CD14-positive monocyte (primary cell): ENCODE data around the gene LDAF1. TPM values are rescaled to one million over a fixed set of nuclear protein-coding genes. Genes with fewer than 3 reads are reported as not detected.

Experiments used
- DNase-seq, 3 donors: peaks; one replicate each; pipeline ENCODE4 v3.0.0-alpha.2; 2011 to 2022
- H2AFZ ChIP-seq: 2 replicates; pipeline ENCODE4 v1.6.0; 2012; ENCODE audit warnings: mild to moderate bottlenecking, low read depth, low read length, inconsistent platforms; ENCODE audit not compliant: insufficient read depth, poor library complexity, severe bottlenecking
- H3K27ac ChIP-seq, 2 donors: 1 replicate in 1 of 2; 2 replicates in 1 of 2; pipeline ENCODE4 v1.5.1; 2012 to 2013; ENCODE audit warnings: low read length in 2 of 2, control low read depth in 1 of 2, inconsistent platforms in 1 of 2, low read depth in 1 of 2, mild to moderate bottlenecking in 1 of 2
- H3K27me3 ChIP-seq, 2 donors: one replicate each; pipeline versions ENCODE4 v1.6.0 to v1.6.1; 2011 to 2013; ENCODE audit warnings: low read length in 2 of 2; ENCODE audit not compliant: control insufficient read depth in 2 of 2, insufficient read depth in 2 of 2
- H3K36me3 ChIP-seq, 2 donors: replicated peaks in 1 of 2; 1 replicate in 1 of 2; 2 replicates in 1 of 2; pipeline versions ENCODE4 v1.5.1 to v1.6.1; 2012 to 2013; ENCODE audit warnings: low read length in 2 of 2, control low read depth in 1 of 2, inconsistent platforms in 1 of 2, mild to moderate bottlenecking in 1 of 2; ENCODE audit not compliant: insufficient read depth in 2 of 2, control insufficient read depth in 1 of 2
- H3K4me1 ChIP-seq, 2 donors: 1 replicate in 1 of 2; 2 replicates in 1 of 2; pipeline versions ENCODE4 v1.5.1 to v1.6.1; 2012 to 2013; ENCODE audit warnings: low read length in 2 of 2, control low read depth in 1 of 2, inconsistent platforms in 1 of 2, mild to moderate bottlenecking in 1 of 2, moderate library complexity in 1 of 2; ENCODE audit not compliant: insufficient read depth in 2 of 2, control insufficient read depth in 1 of 2
- H3K4me2 ChIP-seq: replicated peaks from 2 replicates; pipeline ENCODE3; 2012; ENCODE audit warnings: low read length, moderate library complexity, mild to moderate bottlenecking; ENCODE audit not compliant: poor library complexity, severe bottlenecking; ENCODE audit errors: extremely low read depth
- H3K4me3 ChIP-seq, 3 experiments: fragments of 200-600 bp in 1 of 3; sonication (generic) in 1 of 3; replicated peaks in 1 of 3; 1 replicate in 2 of 3; 2 replicates in 1 of 3; pipeline ENCODE4 v1.5.1; 2011 to 2013; ENCODE audit warnings: low read length in 3 of 3, mild to moderate bottlenecking in 3 of 3, control low read depth in 2 of 3, low read depth in 2 of 3, inconsistent platforms in 1 of 3, moderate library complexity in 1 of 3
- H3K79me2 ChIP-seq: 2 replicates; pipeline ENCODE4 v1.6.0; 2012; ENCODE audit warnings: mild to moderate bottlenecking, control low read depth, inconsistent platforms, low read length, moderate library complexity; ENCODE audit not compliant: insufficient read depth
- H3K9ac ChIP-seq: 2 replicates; pipeline ENCODE4 v1.6.0; 2017; ENCODE audit warnings: low read length, mild to moderate bottlenecking; ENCODE audit not compliant: insufficient read depth, poor library complexity, severe bottlenecking
- H3K9me3 ChIP-seq, 2 donors: replicated peaks in 1 of 2; 1 replicate in 1 of 2; 2 replicates in 1 of 2; pipeline versions ENCODE4 v1.5.1 to v1.6.1; 2012 to 2013; ENCODE audit warnings: low read length in 2 of 2, control low read depth in 1 of 2; ENCODE audit not compliant: control insufficient read depth in 1 of 2, insufficient read depth in 1 of 2
- H4K20me1 ChIP-seq: 2 replicates; pipeline ENCODE4 v1.6.0; 2012; ENCODE audit warnings: mild to moderate bottlenecking, low read length, control low read depth, moderate library complexity; ENCODE audit not compliant: insufficient read depth
- H3K27ac Mint-ChIP-seq, 7 donors: one replicate each; pipeline ENCODE4 v1.8.0; 2020; ENCODE audit warnings: mild to moderate bottlenecking in 7 of 7, mixed read lengths in 7 of 7, moderate library complexity in 6 of 7, inconsistent platforms in 2 of 7
- H3K27me3 Mint-ChIP-seq, 3 donors: one replicate each; pipeline ENCODE4 v1.8.0; 2021 to 2022; ENCODE audit warnings: low read depth in 3 of 3, mild to moderate bottlenecking in 3 of 3, mixed read lengths in 3 of 3, moderate library complexity in 3 of 3, inconsistent platforms in 1 of 3
- H3K36me3 Mint-ChIP-seq, 2 donors: one replicate each; pipeline ENCODE4 v1.8.0; 2020; ENCODE audit warnings: mixed read lengths in 2 of 2, inconsistent platforms in 1 of 2, mild to moderate bottlenecking in 1 of 2
- H3K4me1 Mint-ChIP-seq: one replicate; pipeline ENCODE4 v1.8.0; 2020; ENCODE audit warnings: mild to moderate bottlenecking, mixed read lengths
- H3K4me3 Mint-ChIP-seq, 2 donors: one replicate each; pipeline ENCODE4 v1.8.0; 2020; ENCODE audit warnings: mild to moderate bottlenecking in 2 of 2, mixed read lengths in 2 of 2, moderate library complexity in 1 of 2
- H3K9me3 Mint-ChIP-seq, 7 donors: one replicate each; pipeline ENCODE4 v1.8.0; 2020 to 2022; ENCODE audit warnings: mixed read lengths in 7 of 7, mild to moderate bottlenecking in 6 of 7, moderate library complexity in 6 of 7, inconsistent platforms in 2 of 7
- CTCF ChIP-seq: fragments of 200-600 bp; IDR thresholded peaks from one replicate; pipeline ENCODE4 v1.8.0; 2022; ENCODE audit warnings: antibody characterized with exemption, mild to moderate bottlenecking
- WGBS: methylation state at CpG from one replicate; pipeline ENCODE4 v1.1.5; 2013; ENCODE audit warnings: missing lambda C conversion rate; ENCODE audit not compliant: insufficient coverage; 5-methylcytosine and 5-hydroxymethylcytosine counted together
- intact Hi-C, 2 donors: fragments of 100-400 bp; cut with micrococcal nuclease; formaldehyde crosslinking; loops; one replicate each; pipeline versions ENCODE4 v1.15.0 to v1.15.1; 2023
- polyA plus RNA-seq, 3 donors: library from polyadenylated mRNA; depleted of rRNA in 1 of 3; unstranded in 2 of 3; stranded (reverse) in 1 of 3; fragments of 300-500 nt in 2 of 3; fragments of >200 nt in 1 of 3; fragmentation: Illumina TruSeq in 2 of 3; gene quantifications; 1 replicate in 2 of 3; 2 replicates in 1 of 3; pipeline ENCODE4 v1.2.3, GENCODE V29; 2012 to 2021

LDAF1 gene
- polyA plus RNA-seq, 3 donors = 10.1 to 24.3 (median 17.9) TPM

GRCh38 chr16:21172650-21173049 lies 14.2 kb downstream of the LDAF1 start:
- peaks cover 24 to 71% of the 10 kb centered on the region in 2 donors for H3K36me3 ChIP-seq
- H3K9me3 Mint-ChIP-seq = no peaks in the 10 kb centered on the region
- H3K4me1 ChIP-seq = no peaks in the 10 kb centered on the region
- no peak overlapping the region for H3K4me2 ChIP-seq
- H4K20me1 ChIP-seq = no peaks in the 10 kb centered on the region
- intact Hi-C loops = no loop called here
- H3K4me1 Mint-ChIP-seq = no peaks in the 10 kb centered on the region
- TF ChIP-seq CTCF = no peak
- H3K79me2 ChIP-seq = no peaks in the 10 kb centered on the region
- no peak overlapping the region for H3K4me3 ChIP-seq
- peaks cover 0 to under 1% (median under 1%) of the 10 kb centered on the region in 3 donors for H3K27me3 Mint-ChIP-seq
- no peak overlapping the region for H3K9ac ChIP-seq
- H3K27ac ChIP-seq = no peak overlapping the region
- no peak overlapping the region for H3K27ac Mint-ChIP-seq
- H3K9me3 ChIP-seq = no peaks in the 10 kb centered on the region
- DNase-seq = no peak
- no peaks in the 10 kb centered on the region for H3K27me3 ChIP-seq
- no peak overlapping the region for H2AFZ ChIP-seq
- 100% methylated on average over 3 of the region's 3 CpGs for WGBS
- no peak overlapping the region for H3K4me3 Mint-ChIP-seq
- peaks cover 54 to 63% of the 10 kb centered on the region in 2 donors for H3K36me3 Mint-ChIP-seq

GRCh38 chr16:21175397-21175796 lies 16.9 kb downstream of the LDAF1 start:
- Histone ChIP-seq H2AFZ (no peak overlapping the region), H3K79me2 (no peaks in the 10 kb centered on the region), H3K4me1 (no peaks in the 10 kb centered on the region), H3K36me3 (peaks cover 31 to 88% of the 10 kb centered on the region in 2 donors), H3K9ac (no peak overlapping the region), H3K4me2 (no peak overlapping the region), H3K9me3 (no peaks in the 10 kb centered on the region), H4K20me1 (no peaks in the 10 kb centered on the region), H3K27ac (no peak overlapping the region), H3K27me3 (no peaks in the 10 kb centered on the region), H3K4me3 (no peak overlapping the region)
- H3K4me3 Mint-ChIP-seq = no peak overlapping the region
- no peaks in the 10 kb centered on the region for H3K27me3 Mint-ChIP-seq
- no peaks in the 10 kb centered on the region for H3K4me1 Mint-ChIP-seq
- intact Hi-C loops = no loop called here
- peaks cover 0 to 4% (median 2%) of the 10 kb centered on the region in 7 donors for H3K9me3 Mint-ChIP-seq
- no peak overlapping the region for H3K27ac Mint-ChIP-seq
- TF ChIP-seq CTCF = no peak
- peaks cover 67 to 80% of the 10 kb centered on the region in 2 donors for H3K36me3 Mint-ChIP-seq
- WGBS = no CpG with 5 or more reads among the region's 1 CpG
- no peak for DNase-seq
